Measurements from ENCODE around the gene RCN2.

DNA sequence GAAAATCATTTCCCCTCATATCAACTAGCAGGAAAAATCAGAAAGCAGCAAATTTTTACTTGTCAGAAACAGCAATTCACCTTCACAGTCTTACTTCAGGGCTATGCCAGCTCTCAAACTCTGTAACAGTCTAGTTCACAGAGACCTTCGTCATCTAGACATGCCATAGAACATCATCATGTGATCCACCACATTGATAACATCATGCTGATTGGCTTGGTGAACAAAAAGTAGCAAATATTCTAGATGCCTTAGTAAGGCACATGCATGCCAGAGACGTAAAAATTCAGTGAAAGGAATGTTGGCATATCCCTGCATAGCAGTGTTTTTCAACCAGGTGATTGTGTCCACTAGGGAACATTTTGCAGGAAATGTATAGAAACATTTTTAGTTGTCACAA, 17.8 kb upstream of the RCN2 start:
- TF ChIP-seq, protein P1, sequence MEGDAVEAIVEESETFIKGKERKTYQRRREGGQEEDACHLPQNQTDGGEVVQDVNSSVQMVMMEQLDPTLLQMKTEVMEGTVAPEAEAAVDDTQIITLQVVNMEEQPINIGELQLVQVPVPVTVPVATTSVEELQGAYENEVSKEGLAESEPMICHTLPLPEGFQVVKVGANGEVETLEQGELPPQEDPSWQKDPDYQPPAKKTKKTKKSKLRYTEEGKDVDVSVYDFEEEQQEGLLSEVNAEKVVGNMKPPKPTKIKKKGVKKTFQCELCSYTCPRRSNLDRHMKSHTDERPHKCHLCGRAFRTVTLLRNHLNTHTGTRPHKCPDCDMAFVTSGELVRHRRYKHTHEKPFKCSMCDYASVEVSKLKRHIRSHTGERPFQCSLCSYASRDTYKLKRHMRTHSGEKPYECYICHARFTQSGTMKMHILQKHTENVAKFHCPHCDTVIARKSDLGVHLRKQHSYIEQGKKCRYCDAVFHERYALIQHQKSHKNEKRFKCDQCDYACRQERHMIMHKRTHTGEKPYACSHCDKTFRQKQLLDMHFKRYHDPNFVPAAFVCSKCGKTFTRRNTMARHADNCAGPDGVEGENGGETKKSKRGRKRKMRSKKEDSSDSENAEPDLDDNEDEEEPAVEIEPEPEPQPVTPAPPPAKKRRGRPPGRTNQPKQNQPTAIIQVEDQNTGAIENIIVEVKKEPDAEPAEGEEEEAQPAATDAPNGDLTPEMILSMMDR (IDR thresholded peaks at IDR 0.05), result no peak
- TF ChIP-seq POLR2A (IDR thresholded peaks at IDR 0.05), result no peak

Data from esophagus squamous epithelium (tissue), 4 donors.